ENCODE results near the gene GNA12.

DNA sequence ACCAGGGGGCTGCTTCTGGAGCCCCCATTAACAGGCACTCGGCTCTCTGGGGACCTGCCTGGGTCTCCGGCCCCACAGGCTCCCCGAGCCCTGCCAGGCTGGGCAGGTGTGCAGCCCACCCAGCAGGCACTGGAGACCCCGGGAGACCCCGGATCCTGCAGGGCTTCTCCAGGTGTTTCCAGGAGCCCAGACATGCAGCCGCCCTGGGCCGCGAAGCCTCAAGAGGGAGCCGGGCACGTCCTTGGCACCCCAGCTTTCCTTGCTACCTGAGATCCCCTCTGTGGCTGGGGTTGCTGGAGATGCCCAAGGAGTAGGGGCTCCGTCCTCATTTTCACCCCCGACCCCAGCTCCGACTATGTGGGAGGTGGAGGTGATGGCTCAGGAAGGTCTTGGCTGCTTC, 163.9 kb downstream of the GNA12 start:
- TF ChIP-seq, protein P1, sequence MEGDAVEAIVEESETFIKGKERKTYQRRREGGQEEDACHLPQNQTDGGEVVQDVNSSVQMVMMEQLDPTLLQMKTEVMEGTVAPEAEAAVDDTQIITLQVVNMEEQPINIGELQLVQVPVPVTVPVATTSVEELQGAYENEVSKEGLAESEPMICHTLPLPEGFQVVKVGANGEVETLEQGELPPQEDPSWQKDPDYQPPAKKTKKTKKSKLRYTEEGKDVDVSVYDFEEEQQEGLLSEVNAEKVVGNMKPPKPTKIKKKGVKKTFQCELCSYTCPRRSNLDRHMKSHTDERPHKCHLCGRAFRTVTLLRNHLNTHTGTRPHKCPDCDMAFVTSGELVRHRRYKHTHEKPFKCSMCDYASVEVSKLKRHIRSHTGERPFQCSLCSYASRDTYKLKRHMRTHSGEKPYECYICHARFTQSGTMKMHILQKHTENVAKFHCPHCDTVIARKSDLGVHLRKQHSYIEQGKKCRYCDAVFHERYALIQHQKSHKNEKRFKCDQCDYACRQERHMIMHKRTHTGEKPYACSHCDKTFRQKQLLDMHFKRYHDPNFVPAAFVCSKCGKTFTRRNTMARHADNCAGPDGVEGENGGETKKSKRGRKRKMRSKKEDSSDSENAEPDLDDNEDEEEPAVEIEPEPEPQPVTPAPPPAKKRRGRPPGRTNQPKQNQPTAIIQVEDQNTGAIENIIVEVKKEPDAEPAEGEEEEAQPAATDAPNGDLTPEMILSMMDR (IDR thresholded peaks at IDR 0.05), result no peak
- TF ChIP-seq EP300 (IDR thresholded peaks at IDR 0.05; ENCODE audit: borderline replicate concordance in 1 of 2, low read depth in 1 of 2, low read length in 1 of 2) (no peak), YY1 (IDR thresholded peaks at IDR 0.05; ENCODE audit: low read depth) (no peak), NFIC (IDR thresholded peaks at IDR 0.05; ENCODE audit: borderline replicate concordance) (no peak)
- TF ChIP-seq, protein P2, sequence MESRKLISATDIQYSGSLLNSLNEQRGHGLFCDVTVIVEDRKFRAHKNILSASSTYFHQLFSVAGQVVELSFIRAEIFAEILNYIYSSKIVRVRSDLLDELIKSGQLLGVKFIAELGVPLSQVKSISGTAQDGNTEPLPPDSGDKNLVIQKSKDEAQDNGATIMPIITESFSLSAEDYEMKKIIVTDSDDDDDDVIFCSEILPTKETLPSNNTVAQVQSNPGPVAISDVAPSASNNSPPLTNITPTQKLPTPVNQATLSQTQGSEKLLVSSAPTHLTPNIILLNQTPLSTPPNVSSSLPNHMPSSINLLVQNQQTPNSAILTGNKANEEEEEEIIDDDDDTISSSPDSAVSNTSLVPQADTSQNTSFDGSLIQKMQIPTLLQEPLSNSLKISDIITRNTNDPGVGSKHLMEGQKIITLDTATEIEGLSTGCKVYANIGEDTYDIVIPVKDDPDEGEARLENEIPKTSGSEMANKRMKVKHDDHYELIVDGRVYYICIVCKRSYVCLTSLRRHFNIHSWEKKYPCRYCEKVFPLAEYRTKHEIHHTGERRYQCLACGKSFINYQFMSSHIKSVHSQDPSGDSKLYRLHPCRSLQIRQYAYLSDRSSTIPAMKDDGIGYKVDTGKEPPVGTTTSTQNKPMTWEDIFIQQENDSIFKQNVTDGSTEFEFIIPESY (IDR thresholded peaks at IDR 0.05; ENCODE audit: borderline replicate concordance, low read depth), result no peak
- TF ChIP-seq, protein P3, sequence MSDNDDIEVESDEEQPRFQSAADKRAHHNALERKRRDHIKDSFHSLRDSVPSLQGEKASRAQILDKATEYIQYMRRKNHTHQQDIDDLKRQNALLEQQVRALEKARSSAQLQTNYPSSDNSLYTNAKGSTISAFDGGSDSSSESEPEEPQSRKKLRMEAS (IDR thresholded peaks at IDR 0.05; ENCODE audit: low read depth), result no peak
